Activated gamma-delta T cell (primary cell): ENCODE measurements around the gene NFATC1.

Experiments used
- DNase-seq: peaks from one replicate; lab custom pipeline; 2025; lab: John Stamatoyannopoulos, UW

Gene NFATC1

GRCh38 chr18:79507546-79508480 is 112.1 kb downstream of the NFATC1 start:
- DNase-seq = no peak

GRCh38 chr18:79508565-79509535 is 113.1 kb downstream of the NFATC1 start:
- no peak for DNase-seq

- DNase-seq = no peak
These were observed 113.8 kb downstream of the NFATC1 start for GRCh38 chr18:79509536-79509930.

GRCh38 chr18:79510046-79510685 is 114.4 kb downstream of the NFATC1 start:
- no peak for DNase-seq

- no peak for DNase-seq
These were observed 115.1 kb downstream of the NFATC1 start for GRCh38 chr18:79510731-79511241.

- DNase-seq = no peak
These were observed 115.5 kb downstream of the NFATC1 start for GRCh38 chr18:79511271-79511670.

GRCh38 chr18:79511671-79512301 is 116.1 kb downstream of the NFATC1 start:
- DNase-seq = no peak

GRCh38 chr18:79512461-79513380 is 117.0 kb downstream of the NFATC1 start:
- no peak for DNase-seq

- DNase-seq = no peak
These were observed 117.8 kb downstream of the NFATC1 start for GRCh38 chr18:79513381-79514081.

- DNase-seq = no peak
These were observed 119.6 kb downstream of the NFATC1 start for GRCh38 chr18:79515331-79515730.

- no peak for DNase-seq
These were observed 120.2 kb downstream of the NFATC1 start for GRCh38 chr18:79515944-79516351.

GRCh38 chr18:79516441-79516931 is 120.8 kb downstream of the NFATC1 start:
- DNase-seq = no peak

GRCh38 chr18:79517341-79517740 is 121.6 kb downstream of the NFATC1 start:
- no peak for DNase-seq

GRCh38 chr18:79518028-79518682 is 122.4 kb downstream of the NFATC1 start:
- no peak for DNase-seq

- no peak for DNase-seq
These were observed 123.0 kb downstream of the NFATC1 start for GRCh38 chr18:79518683-79519128.

GRCh38 chr18:79519751-79520477 is 124.2 kb downstream of the NFATC1 start:
- no peak for DNase-seq

GRCh38 chr18:79520478-79521390 is 125.0 kb downstream of the NFATC1 start:
- no peak for DNase-seq
